Hepatocyte (in vitro differentiated cells): ENCODE data around the gene POLDIP2.

ENCODE experiments used
- CTCF ChIP-seq: fragments of 200-600 bp; sonication (generic); IDR thresholded peaks from 2 replicates; pipeline ENCODE4 v1.5.1; 2016; ENCODE audit warnings: antibody characterized with exemption, mild to moderate bottlenecking; ENCODE audit not compliant: poor library complexity
- EZH2 ChIP-seq: fragments of 200-600 bp; sonication (generic); IDR thresholded peaks from 2 replicates; pipeline ENCODE4 v1.6.1; 2016; ENCODE audit warnings: antibody characterized with exemption, mild to moderate bottlenecking, borderline replicate concordance
- EZH2phosphoT487 ChIP-seq: fragments of 200-600 bp; sonication (generic); IDR thresholded peaks from one replicate; pipeline ENCODE4 v1.6.1; 2018; ENCODE audit warnings: antibody characterized with exemption, mild to moderate bottlenecking, low read depth, moderate library complexity; ENCODE audit not compliant: unreplicated experiment, severe bottlenecking

- TF ChIP-seq CTCF (no peak), EZH2 (no peak), EZH2phosphoT487 (no peak)
Observed at GRCh38 chr17:28402224-28402630, 44.9 kb upstream of the POLDIP2 start.
